Myocyte (in vitro differentiated cells): ENCODE results near the gene ZBTB37. TPM values are rescaled to one million over a fixed set of nuclear protein-coding genes. Genes with fewer than 3 reads are reported as not detected.
"Not testable (repeated sequence)": the region's sequence is repeated elsewhere in the genome, so short reads cannot be mapped to it uniquely, and the experiment has no call there.

Experiments
- DNase-seq: peaks from one replicate; pipeline ENCODE4 v3.0.0-alpha.2; 2012; ENCODE audit warnings: low read depth
- total RNA-seq: library from RNA; depleted of rRNA; stranded (reverse); fragments of >200 nt; gene quantifications from 2 replicates; pipeline ENCODE4 v1.2.3, GENCODE V29; 2014

Gene ZBTB37
- total RNA-seq, 1 donor from 2014 or later = 10.9 TPM

DNA sequence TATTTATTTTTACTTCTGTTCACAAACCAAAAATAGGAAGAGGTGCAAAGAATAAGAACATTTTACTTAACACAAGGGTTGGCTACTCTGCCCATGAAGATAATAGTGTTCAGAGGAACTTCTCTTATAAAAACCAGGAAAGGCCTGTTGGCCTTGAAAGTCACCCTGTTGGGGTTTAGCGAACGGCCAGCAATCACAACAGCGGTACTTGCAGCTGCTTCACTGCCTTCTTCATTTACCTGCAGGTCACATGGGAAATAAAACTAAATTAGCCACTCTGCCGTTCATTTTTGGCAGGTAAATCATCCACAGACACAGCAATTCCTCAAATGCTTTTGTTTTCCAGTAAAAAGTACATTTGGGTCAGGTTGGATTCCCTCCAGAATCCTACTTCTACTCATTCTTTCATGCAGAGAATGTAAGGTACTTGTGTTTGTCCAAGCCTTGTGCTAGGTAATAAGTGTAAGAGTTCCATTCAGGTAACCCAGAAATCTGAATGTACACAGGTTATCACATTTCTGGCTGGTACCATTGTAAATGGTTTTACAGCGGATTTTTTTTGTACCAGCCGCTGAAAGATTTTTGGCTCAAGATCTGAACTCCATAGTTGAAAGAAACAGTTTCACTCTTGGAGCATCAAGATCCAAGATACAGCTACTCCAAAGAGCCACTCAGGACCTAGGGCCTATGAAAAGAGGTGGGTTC is 35.8 kb downstream of the ZBTB37 start:
- no peak for DNase-seq

GRCh38 chr1:173913111-173913510 is 44.9 kb downstream of the ZBTB37 start:
- no peak for DNase-seq

GRCh38 chr1:173914366-173914871 is 46.2 kb downstream of the ZBTB37 start:
- peak; percentile 4 for DNase-seq

GRCh38 chr1:173915596-173915995 is 47.4 kb downstream of the ZBTB37 start:
- peak; percentile 2 for DNase-seq

GRCh38 chr1:173916667-173917066 is 48.5 kb downstream of the ZBTB37 start:
- no peak for DNase-seq

DNA sequence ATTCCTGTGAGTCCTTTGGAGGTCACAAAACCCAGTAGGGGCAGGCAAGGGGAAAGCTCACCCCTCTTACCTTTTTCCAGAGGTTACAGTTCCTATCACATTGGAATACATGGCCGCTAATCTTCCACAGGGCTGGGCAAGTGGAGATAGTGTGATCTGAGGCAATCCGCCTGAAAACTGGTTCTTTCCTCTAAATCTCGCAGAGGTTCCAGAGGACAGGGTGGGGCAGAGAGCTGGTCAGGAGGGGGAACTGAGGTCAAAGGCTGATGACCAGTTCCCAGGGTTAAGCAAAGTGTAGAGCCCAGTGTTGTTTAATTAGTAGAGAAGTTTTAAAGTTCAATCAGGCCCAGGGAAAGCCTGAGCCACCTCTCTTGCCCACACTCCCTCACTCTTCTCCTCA is 49.0 kb downstream of the ZBTB37 start, which contains the start of gene SERPINC1:
Gene SERPINC1, minus strand, starts transcription at position 179 of the 400 bp plus-strand sequence. Its CDS starts 68 bp downstream, at position 111.
- no peak for DNase-seq

GRCh38 chr1:173917635-173918493 is 49.7 kb downstream of the ZBTB37 start:
- no peak for DNase-seq

DNA sequence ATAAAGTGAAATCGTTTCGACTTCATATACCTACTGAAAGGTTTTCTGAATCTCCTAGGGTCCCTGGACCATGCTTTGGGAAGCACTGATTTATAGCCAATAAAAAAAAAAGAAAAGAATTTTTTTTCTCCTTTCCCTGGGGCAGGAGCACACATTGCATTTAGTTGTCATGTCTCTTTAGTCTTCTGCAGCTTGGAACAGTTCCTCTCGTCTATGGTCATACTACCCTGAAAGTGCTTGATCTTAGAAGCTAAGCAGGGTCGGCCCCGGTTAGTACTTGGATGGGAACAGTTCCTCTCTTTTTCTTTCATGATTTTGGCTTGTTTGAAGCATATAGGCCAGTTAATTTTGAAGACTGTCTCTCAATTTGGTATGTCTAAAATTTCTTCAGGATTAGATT is 52.7 kb downstream of the ZBTB37 start:
- DNase-seq = no peak

- no peak for DNase-seq
These were observed 57.4 kb downstream of the ZBTB37 start for GRCh38 chr1:173925306-173926242.

DNA sequence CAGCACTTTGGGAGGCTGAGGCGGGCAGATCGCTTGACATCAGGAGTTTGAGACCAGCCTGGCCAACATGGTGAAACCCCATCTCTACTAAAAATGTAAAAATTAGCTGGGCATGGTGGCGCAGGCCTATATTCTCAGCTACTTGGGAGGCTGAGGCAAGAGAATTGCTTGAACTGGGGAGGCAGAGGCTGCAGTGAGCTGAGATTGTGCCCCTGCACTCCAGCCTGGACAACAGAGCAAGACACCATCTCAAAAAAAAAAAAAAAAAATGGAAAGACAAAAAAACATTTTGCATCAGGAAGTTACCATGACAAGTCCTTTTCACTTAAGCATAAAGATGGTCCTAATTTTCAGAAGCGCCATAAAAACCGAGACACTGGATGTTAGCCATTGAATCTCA is 62.4 kb downstream of the ZBTB37 start:
- DNase-seq = not testable (repeated sequence)

DNA sequence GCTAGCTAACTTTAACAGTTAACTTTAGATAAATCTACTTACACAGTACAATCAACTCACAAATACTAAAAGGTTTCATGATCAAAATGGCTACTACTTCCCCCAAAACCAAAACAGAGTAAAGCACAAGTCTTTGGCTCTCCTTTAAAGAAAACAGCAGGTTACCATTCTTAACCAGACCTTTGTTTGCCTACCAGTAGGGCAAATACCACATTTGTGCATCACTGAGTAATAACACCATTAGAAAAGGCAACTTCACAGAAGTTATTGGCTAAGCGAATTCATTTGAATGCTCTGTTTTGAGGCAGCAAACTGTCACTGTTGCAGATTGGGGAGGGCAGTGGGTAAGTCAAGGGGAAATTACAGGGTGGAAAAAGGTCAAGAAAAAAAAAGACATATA is 66.3 kb downstream of the ZBTB37 start:
- DNase-seq = no peak

GRCh38 chr1:173937062-173937461 is 68.9 kb downstream of the ZBTB37 start:
- DNase-seq = no peak

- no peak for DNase-seq
These were observed 78.3 kb downstream of the ZBTB37 start for GRCh38 chr1:173946380-173946921.

DNA sequence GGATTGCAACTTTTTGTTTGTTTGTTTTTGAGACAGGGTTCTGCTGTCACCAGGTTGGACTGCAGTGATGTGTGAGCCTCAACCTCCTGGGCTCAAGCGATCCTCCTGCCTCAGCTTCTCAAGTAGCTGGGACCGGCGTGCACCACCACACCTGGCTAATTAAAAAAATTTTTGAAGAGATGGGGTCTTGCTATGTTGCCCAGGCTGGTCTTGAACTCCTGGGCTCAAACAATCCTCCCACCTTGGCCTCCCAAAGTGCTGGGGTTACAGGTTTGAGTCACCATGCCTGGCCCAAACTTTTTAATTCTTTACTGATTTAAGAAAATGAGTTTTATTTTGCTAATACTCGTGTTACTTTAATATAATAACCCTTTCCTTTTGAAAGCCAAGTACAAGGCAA is 80.4 kb downstream of the ZBTB37 start:
- no peak for DNase-seq

Other genes with a start within 250 kb of the ZBTB37 start
- gene TEX50, start 233.0 kb upstream of the ZBTB37 start, total RNA-seq = not detected in 2 replicates
- 0.13 TPM in 1 of 2 replicates, not detected in the other for gene ANKRD45, start 198.5 kb upstream of the ZBTB37 start, total RNA-seq
- gene KLHL20, start 153.4 kb upstream of the ZBTB37 start, total RNA-seq = 30.4 and 47.8 TPM in 2 replicates
- gene DARS2, start 43.7 kb upstream of the ZBTB37 start, total RNA-seq = 12.4 and 14.9 TPM in 2 replicates
- 7.9 and 10.9 TPM in 2 replicates for gene CENPL, start 43.5 kb upstream of the ZBTB37 start, total RNA-seq
- 275 and 402 TPM in 2 replicates for gene GAS5, start 391 bp upstream of the ZBTB37 start, total RNA-seq
- not detected in 2 replicates for gene SERPINC1, start 48.9 kb downstream of the ZBTB37 start, total RNA-seq
- gene RC3H1, start 154.0 kb downstream of the ZBTB37 start, total RNA-seq = 19.7 and 25.6 TPM in 2 replicates